Lung (tissue), 12 donors: ENCODE data around the gene TFCP2. TPM values are rescaled to one million over a fixed set of nuclear protein-coding genes. Genes with fewer than 3 reads are reported as not detected.

Experiments used
- ATAC-seq: fragments of 200-7000 bp; cut with Tn5 transposase; one replicate; pipeline ENCODE4 v1.9.1; 2020; ENCODE audit warnings: moderate number of reproducible peaks; ENCODE audit not compliant: insufficient read depth, low FRiP score
- DNase-seq, 3 donors: peaks; one replicate each; pipeline ENCODE4 v3.0.0-alpha.2; 2013 to 2017
- H3K27ac ChIP-seq, 2 donors: one replicate each; pipeline ENCODE4 v1.5.1; 2013; ENCODE audit warnings: mild to moderate bottlenecking in 2 of 2, moderate library complexity in 2 of 2, control low read depth in 1 of 2, inconsistent platforms in 1 of 2, low read depth in 1 of 2, low read length in 1 of 2
- H3K27me3 ChIP-seq, 3 donors: one replicate each; pipeline ENCODE4 v1.5.1; 2013; ENCODE audit warnings: low read length in 2 of 3; ENCODE audit not compliant: control insufficient read depth in 3 of 3, insufficient read depth in 3 of 3
- H3K36me3 ChIP-seq, 4 donors: one replicate each; pipeline ENCODE4 v1.5.1; 2013; ENCODE audit warnings: low read length in 4 of 4, mild to moderate bottlenecking in 1 of 4, moderate library complexity in 1 of 4; ENCODE audit not compliant: control insufficient read depth in 4 of 4, insufficient read depth in 4 of 4
- H3K4me1 ChIP-seq, 5 donors: one replicate each; pipeline ENCODE4 v1.5.1; 2013; ENCODE audit warnings: low read length in 5 of 5, mild to moderate bottlenecking in 2 of 5, moderate library complexity in 1 of 5; ENCODE audit not compliant: control insufficient read depth in 5 of 5, insufficient read depth in 5 of 5
- H3K4me3 ChIP-seq: one replicate; pipeline ENCODE4 v1.5.1; 2013; ENCODE audit warnings: mild to moderate bottlenecking, control low read depth, moderate library complexity
- H3K9ac ChIP-seq, 2 donors: one replicate each; pipeline ENCODE4 v1.5.1; 2013; ENCODE audit warnings: low read length in 2 of 2, control low read depth in 1 of 2; ENCODE audit not compliant: insufficient read depth in 1 of 2
- H3K9me3 ChIP-seq, 4 donors: one replicate each; pipeline ENCODE4 v1.5.1; 2013; ENCODE audit warnings: low read length in 3 of 4, mild to moderate bottlenecking in 1 of 4, moderate library complexity in 1 of 4; ENCODE audit not compliant: control insufficient read depth in 4 of 4, insufficient read depth in 3 of 4
- WGBS, 2 donors: extraction: QIAGEN DNeasy Blood & Tissue Kit; methylation state at CpG; one replicate each; pipeline ENCODE4 v1.1.7; 2013; 5-methylcytosine and 5-hydroxymethylcytosine counted together
- polyA plus RNA-seq, 2 donors: library from polyadenylated mRNA; stranded (reverse); fragments of 200-250 nt; gene quantifications; one replicate each; pipeline ENCODE4 v1.2.1, GENCODE V29; 2013
- total RNA-seq, 2 donors: library from RNA; depleted of rRNA in 1 of 2; stranded (reverse); fragments of >200 nt in 1 of 2; gene quantifications; one replicate each; pipeline ENCODE4 v1.2.1, GENCODE V29; 2014 to 2021
- TF ChIP-seq, protein P1 (sequence below): IDR thresholded peaks from 2 replicates; pipeline ENCODE4 v1.5.1; 2012; ENCODE audit warnings: mild to moderate bottlenecking; ENCODE audit errors: control extremely low read depth, extremely low read depth
- donor health status: control.
- donor health status: control.
- donor health status: Bipolar disorder and iron deficiency.
- donor health status: healthy.
- donor health status: DM: yes; HTN: yes; CAD: no.

The TFCP2 gene
- total and polyA plus RNA-seq, 4 donors: 9.6 to 27.5 (median 19.0) TPM

DNA sequence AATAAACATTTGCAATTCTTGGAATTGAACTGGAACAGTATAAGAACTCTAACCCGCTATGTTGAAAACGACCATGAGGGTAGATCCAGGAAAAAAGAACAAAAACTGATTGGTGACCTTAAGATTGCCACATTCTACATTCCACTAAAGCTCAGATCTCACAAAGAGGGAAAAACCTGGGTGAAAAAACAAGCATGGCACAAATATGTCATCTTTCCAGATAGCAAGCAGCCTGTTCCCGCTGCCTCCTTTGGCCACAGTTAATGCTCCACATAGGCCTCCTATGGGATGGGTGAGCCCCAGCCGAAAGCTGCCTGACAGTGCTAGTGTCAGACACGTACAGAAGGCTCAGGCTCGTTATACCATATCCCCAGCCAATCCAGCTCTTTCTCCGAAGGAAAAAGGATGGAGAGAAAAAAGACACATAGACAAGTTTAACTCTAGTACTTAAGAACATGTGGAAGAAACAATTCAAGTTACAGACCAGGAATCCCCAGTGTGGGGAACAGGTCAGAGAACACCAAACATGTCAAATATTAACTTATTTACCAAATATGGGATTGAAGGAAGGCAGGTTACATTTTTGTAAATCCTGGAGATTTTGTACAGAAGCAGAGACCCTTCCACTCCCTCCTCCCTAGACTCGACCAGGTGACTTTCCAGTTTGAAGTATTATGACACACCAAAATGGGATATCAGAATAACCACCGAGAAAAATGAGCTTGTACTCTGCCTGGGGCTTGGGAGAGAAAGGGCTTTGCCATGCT lies 110.1 kb downstream of the TFCP2 start:
- Histone ChIP-seq H3K4me1 (no peaks in the 10 kb centered on the region), H3K9me3 (no peaks in the 10 kb centered on the region), H3K27ac (no peak overlapping the region), H3K36me3 (peaks cover 47 to 56% (median 48%) of the 10 kb centered on the region in 4 donors), H3K27me3 (no peaks in the 10 kb centered on the region), H3K4me3 (no peak overlapping the region), H3K9ac (no peak overlapping the region)
- no peak for ATAC-seq
- no peak for DNase-seq
- TF ChIP-seq, protein P1, sequence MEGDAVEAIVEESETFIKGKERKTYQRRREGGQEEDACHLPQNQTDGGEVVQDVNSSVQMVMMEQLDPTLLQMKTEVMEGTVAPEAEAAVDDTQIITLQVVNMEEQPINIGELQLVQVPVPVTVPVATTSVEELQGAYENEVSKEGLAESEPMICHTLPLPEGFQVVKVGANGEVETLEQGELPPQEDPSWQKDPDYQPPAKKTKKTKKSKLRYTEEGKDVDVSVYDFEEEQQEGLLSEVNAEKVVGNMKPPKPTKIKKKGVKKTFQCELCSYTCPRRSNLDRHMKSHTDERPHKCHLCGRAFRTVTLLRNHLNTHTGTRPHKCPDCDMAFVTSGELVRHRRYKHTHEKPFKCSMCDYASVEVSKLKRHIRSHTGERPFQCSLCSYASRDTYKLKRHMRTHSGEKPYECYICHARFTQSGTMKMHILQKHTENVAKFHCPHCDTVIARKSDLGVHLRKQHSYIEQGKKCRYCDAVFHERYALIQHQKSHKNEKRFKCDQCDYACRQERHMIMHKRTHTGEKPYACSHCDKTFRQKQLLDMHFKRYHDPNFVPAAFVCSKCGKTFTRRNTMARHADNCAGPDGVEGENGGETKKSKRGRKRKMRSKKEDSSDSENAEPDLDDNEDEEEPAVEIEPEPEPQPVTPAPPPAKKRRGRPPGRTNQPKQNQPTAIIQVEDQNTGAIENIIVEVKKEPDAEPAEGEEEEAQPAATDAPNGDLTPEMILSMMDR: no peak
- WGBS, 2 donors: 84 to 88% methylated on average over 9 of the region's 9 CpGs

DNA sequence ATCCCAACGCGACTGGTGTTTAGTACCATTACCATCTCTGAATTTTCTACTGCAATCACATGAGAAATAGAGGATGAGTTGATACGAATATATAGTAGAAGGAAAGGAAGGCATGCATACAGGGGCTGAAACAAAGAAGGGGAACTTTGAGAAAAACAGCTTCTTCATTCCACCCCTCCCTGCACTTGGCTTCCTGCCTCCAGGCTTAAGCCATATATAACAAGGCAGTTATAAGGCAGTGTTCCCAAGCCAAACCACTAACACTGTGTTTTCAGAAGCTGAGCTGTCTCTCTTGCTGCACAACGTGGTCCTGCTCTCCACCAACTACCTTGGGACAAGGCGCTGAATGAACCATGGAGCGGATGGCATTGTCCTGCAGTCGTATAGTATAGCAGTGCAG lies 113.8 kb downstream of the TFCP2 start:
- ATAC-seq: no peak
- WGBS, 2 donors: 79 to 87% methylated on average over 7 of the region's 7 CpGs
- Histone ChIP-seq H3K27ac (no peak overlapping the region), H3K27me3 (no peaks in the 10 kb centered on the region), H3K4me3 (no peak overlapping the region), H3K4me1 (peaks cover 0 to 2% (median 0%) of the 10 kb centered on the region in 5 donors), H3K9ac (no peak overlapping the region), H3K36me3 (peaks cover 41 to 49% (median 47%) of the 10 kb centered on the region in 4 donors), H3K9me3 (no peaks in the 10 kb centered on the region)
- no peak for DNase-seq
- TF ChIP-seq, protein P1: no peak

GRCh38 chr12:51056242-51056641 lies 116.7 kb downstream of the TFCP2 start:
- ATAC-seq: peak; percentile 42
- TF ChIP-seq, protein P1: no peak

GRCh38 chr12:51055060-51055459 lies 117.9 kb downstream of the TFCP2 start:
- Histone ChIP-seq H3K36me3 (peaks cover 29 to 43% (median 35%) of the 10 kb centered on the region in 4 donors), H3K27me3 (no peaks in the 10 kb centered on the region), H3K27ac (no peak overlapping the region), H3K9ac (no peak overlapping the region), H3K9me3 (no peaks in the 10 kb centered on the region), H3K4me3 (no peak overlapping the region), H3K4me1 (peaks cover 0 to 2% (median 0%) of the 10 kb centered on the region in 5 donors)
- DNase-seq (no peak), ATAC-seq (no peak)
- TF ChIP-seq, protein P1: no peak
- WGBS, 2 donors: 81 to 96% methylated on average over 2 of the region's 2 CpGs

More at GRCh38 chr12:51056242-51056641, 116.7 kb downstream of the TFCP2 start:
- Histone ChIP-seq H3K27me3 (no peaks in the 10 kb centered on the region), H3K9me3 (no peaks in the 10 kb centered on the region), H3K36me3 (peaks cover 33 to 46% (median 38%) of the 10 kb centered on the region in 4 donors), H3K4me1 (peaks cover 0 to 2% (median 0%) of the 10 kb centered on the region in 5 donors), H3K27ac (no peak overlapping the region), H3K9ac (no peak overlapping the region), H3K4me3 (no peak overlapping the region)
- DNase-seq: no peak
- WGBS, 2 donors: 38 to 47% methylated on average over 5 of the region's 5 CpGs
